ENCODE measurements around the gene CD274. TPM values are rescaled to one million over a fixed set of nuclear protein-coding genes. Genes with fewer than 3 reads are reported as not detected.
"Not testable (repeated sequence)": the region's sequence is repeated elsewhere in the genome, so short reads cannot be mapped to it uniquely, and the experiment has no call there.

Gene CD274
- polyA plus RNA-seq, 1 experiment = 3.8 TPM

GRCh38 chr9:5440426-5440825 is 9.9 kb upstream of the CD274 start:
- ChIA-PET POLR2A (no interaction called here), CTCF (interaction anchor here (0.5 to 5.4 kb wide), 5 partner anchors 9 to 623 kb away, joined by 3 to 30 read pairs (median 4); partner anchors contain the start of gene CD274)
- DNase-seq (ENCODE audit: low read depth) = no peak
- TF ChIP-seq CTCF (IDR thresholded peaks at IDR 0.05; ENCODE audit: insufficient read depth, low read depth, low read length) = no peak
- Histone ChIP-seq H3K4me3 (ENCODE audit: low read depth, low read length) (no peak overlapping the region), H3K27me3 (ENCODE audit: control insufficient read depth, insufficient read depth, low read length) (no peaks in the 10 kb centered on the region), H3K36me3 (ENCODE audit: control insufficient read depth, insufficient read depth, low read length) (0 out of 2 replicates have a peak, but pooled peaks cover 2% of the 10 kb centered on the region)

GRCh38 chr9:5441043-5441442 is 9.3 kb upstream of the CD274 start:
- POLR2A ChIA-PET = no interaction called here
- Histone ChIP-seq H3K27me3 (ENCODE audit: control insufficient read depth, insufficient read depth, low read length) (no peaks in the 10 kb centered on the region), H3K36me3 (ENCODE audit: control insufficient read depth, insufficient read depth, low read length) (no peaks in the 10 kb centered on the region), H3K4me3 (ENCODE audit: low read depth, low read length) (no peak overlapping the region)
- TF ChIP-seq CTCF (IDR thresholded peaks at IDR 0.05; ENCODE audit: insufficient read depth, low read depth, low read length) = no peak
- CTCF ChIA-PET = interaction anchor here (0.5 to 5.4 kb wide), 6 partner anchors 8 to 624 kb away, joined by 3 to 30 read pairs (median 4); partner anchors contain the start of gene CD274
- no peak for DNase-seq (ENCODE audit: low read depth)

GRCh38 chr9:5442400-5443011 is 7.8 kb upstream of the CD274 start:
- POLR2A ChIA-PET = no interaction called here
- H3K36me3 ChIP-seq (ENCODE audit: control insufficient read depth, insufficient read depth, low read length) = no peaks in the 10 kb centered on the region

GRCh38 chr9:5443850-5444249 is 6.5 kb upstream of the CD274 start:
- TF ChIP-seq CTCF (IDR thresholded peaks at IDR 0.05; ENCODE audit: insufficient read depth, low read depth, low read length) = no peak
- no peak for DNase-seq (ENCODE audit: low read depth)
- Histone ChIP-seq H3K27me3 (ENCODE audit: control insufficient read depth, insufficient read depth, low read length) (no peaks in the 10 kb centered on the region), H3K36me3 (ENCODE audit: control insufficient read depth, insufficient read depth, low read length) (no peaks in the 10 kb centered on the region), H3K4me3 (ENCODE audit: low read depth, low read length) (no peak overlapping the region)
- CTCF ChIA-PET = interaction anchor here (0.7 to 2.9 kb wide), 3 partner anchors 146 to 258 kb away, joined by 3 to 22 read pairs (median 3); partner anchors contain the start of gene INSL6
- POLR2A ChIA-PET = no interaction called here

More at GRCh38 chr9:5442400-5443011, 7.8 kb upstream of the CD274 start:
- peak; percentile 61 for TF ChIP-seq CTCF (IDR thresholded peaks at IDR 0.05; ENCODE audit: insufficient read depth, low read depth, low read length)
- no peak for DNase-seq (ENCODE audit: low read depth)
- H3K4me3 ChIP-seq (ENCODE audit: low read depth, low read length) = no peak overlapping the region
- H3K27me3 ChIP-seq (ENCODE audit: control insufficient read depth, insufficient read depth, low read length) = no peaks in the 10 kb centered on the region
- CTCF ChIA-PET = interaction anchor here (0.6 to 2.9 kb wide), 8 partner anchors 27 to 683 kb away, joined by 3 to 22 read pairs (median 5); partner anchors contain the start of gene INSL6

- DNase-seq (ENCODE audit: low read depth); H3K36me3 ChIP-seq (ENCODE audit: control insufficient read depth, insufficient read depth, low read length); CTCF ChIA-PET; H3K4me3 ChIP-seq (ENCODE audit: low read depth, low read length); POLR2A ChIA-PET; H3K27me3 ChIP-seq (ENCODE audit: control insufficient read depth, insufficient read depth, low read length): not testable (repeated sequence)
Observed at GRCh38 chr9:5445096-5445495, 5.2 kb upstream of the CD274 start.

- CTCF ChIA-PET = no interaction called here
- Histone ChIP-seq H3K36me3 (ENCODE audit: control insufficient read depth, insufficient read depth, low read length) (no peaks in the 10 kb centered on the region), H3K27me3 (ENCODE audit: control insufficient read depth, insufficient read depth, low read length) (no peaks in the 10 kb centered on the region), H3K4me3 (ENCODE audit: low read depth, low read length) (no peak overlapping the region)
- no peak for TF ChIP-seq CTCF (IDR thresholded peaks at IDR 0.05; ENCODE audit: insufficient read depth, low read depth, low read length)
- POLR2A ChIA-PET = no interaction called here
- no peak for DNase-seq (ENCODE audit: low read depth)
Observed at GRCh38 chr9:5445886-5446285, 4.5 kb upstream of the CD274 start.
